ENCODE data around the gene SSH2.

The SSH2 gene

GRCh38 chr17:29719469-29719868 is 210.6 kb downstream of the SSH2 start:
- no peak for TF ChIP-seq CTCF (IDR thresholded peaks at IDR 0.05; ENCODE audit: low read length)
- TF ChIP-seq EZH2 (optimal IDR thresholded peaks at IDR 0.05; ENCODE audit: low read depth, low read length): no peak
- TF ChIP-seq EZH2phosphoT487 (IDR thresholded peaks at IDR 0.05; ENCODE audit: low read length): no peak
- no peaks in the 10 kb centered on the region for H3K9me3 ChIP-seq (replicated peaks; ENCODE audit: insufficient read depth, low read length)
- 0 out of 2 replicates have a peak, but pooled peaks cover 4% of the 10 kb centered on the region for H3K79me2 ChIP-seq (ENCODE audit: low read length)
- no peak overlapping the region for H2AFZ ChIP-seq (ENCODE audit: low read length)
- H3K4me3 ChIP-seq (ENCODE audit: low read length): no peak overlapping the region
- no peak for DNase-seq
- no peak overlapping the region for H3K4me2 ChIP-seq (ENCODE audit: low read depth, low read length)
- no peaks in the 10 kb centered on the region for H3K27me3 ChIP-seq (replicated peaks; ENCODE audit: insufficient read depth, low read length)
- no peaks in the 10 kb centered on the region for H3K36me3 ChIP-seq (replicated peaks; ENCODE audit: insufficient read depth, low read length)
- H3F3A ChIP-seq (ENCODE audit: insufficient read depth, low read length): no peaks in the 10 kb centered on the region
- no peaks in the 10 kb centered on the region for H4K20me1 ChIP-seq (ENCODE audit: insufficient read depth, low read length)
- no peak overlapping the region for H3K9ac ChIP-seq (ENCODE audit: low read length)
- H3K27ac ChIP-seq (ENCODE audit: low read length): no peak overlapping the region
- no peaks in the 10 kb centered on the region for H3K9me2 ChIP-seq (replicated peaks; ENCODE audit: insufficient read depth, low read length)
- H3K4me1 ChIP-seq (ENCODE audit: low read length): peaks cover 12% of the 10 kb centered on the region

- no peak for TF ChIP-seq EZH2phosphoT487 (IDR thresholded peaks at IDR 0.05; ENCODE audit: low read length)
- no peak for TF ChIP-seq CTCF (IDR thresholded peaks at IDR 0.05; ENCODE audit: low read length)
- TF ChIP-seq EZH2 (optimal IDR thresholded peaks at IDR 0.05; ENCODE audit: low read depth, low read length): no peak
- H3K79me2 ChIP-seq (ENCODE audit: low read length): 0 out of 2 replicates have a peak, but pooled peaks cover 4% of the 10 kb centered on the region
- H3K4me3 ChIP-seq (ENCODE audit: low read length): no peak overlapping the region
- no peaks in the 10 kb centered on the region for H4K20me1 ChIP-seq (ENCODE audit: insufficient read depth, low read length)
- no peaks in the 10 kb centered on the region for H3K36me3 ChIP-seq (replicated peaks; ENCODE audit: insufficient read depth, low read length)
- no peak overlapping the region for H2AFZ ChIP-seq (ENCODE audit: low read length)
- no peaks in the 10 kb centered on the region for H3K9me3 ChIP-seq (replicated peaks; ENCODE audit: insufficient read depth, low read length)
- no peak overlapping the region for H3K4me2 ChIP-seq (ENCODE audit: low read depth, low read length)
- no peaks in the 10 kb centered on the region for H3K9me2 ChIP-seq (replicated peaks; ENCODE audit: insufficient read depth, low read length)
- H3K27me3 ChIP-seq (replicated peaks; ENCODE audit: insufficient read depth, low read length): no peaks in the 10 kb centered on the region
- H3K9ac ChIP-seq (ENCODE audit: low read length): no peak overlapping the region
- no peak for DNase-seq
- peaks cover 17% of the 10 kb centered on the region for H3K4me1 ChIP-seq (ENCODE audit: low read length)
- no peak overlapping the region for H3K27ac ChIP-seq (ENCODE audit: low read length)
- peaks cover 4% of the 10 kb centered on the region; the same call in 1 of the 2 replicates for H3F3A ChIP-seq (ENCODE audit: insufficient read depth, low read length)
Measured at GRCh38 chr17:29718446-29719039, 211.5 kb downstream of the SSH2 start.

GRCh38 chr17:29717817-29718216 is 212.2 kb downstream of the SSH2 start:
- H3K9me2 ChIP-seq (replicated peaks; ENCODE audit: insufficient read depth, low read length): no peaks in the 10 kb centered on the region
- no peaks in the 10 kb centered on the region for H3K9me3 ChIP-seq (replicated peaks; ENCODE audit: insufficient read depth, low read length)
- H3K4me3 ChIP-seq (ENCODE audit: low read length): no peak overlapping the region
- no peak for DNase-seq
- H3K4me2 ChIP-seq (ENCODE audit: low read depth, low read length): no peak overlapping the region
- H4K20me1 ChIP-seq (ENCODE audit: insufficient read depth, low read length): no peaks in the 10 kb centered on the region
- H3K36me3 ChIP-seq (replicated peaks; ENCODE audit: insufficient read depth, low read length): no peaks in the 10 kb centered on the region
- no peak overlapping the region for H3K9ac ChIP-seq (ENCODE audit: low read length)
- 0 out of 2 replicates have a peak, but pooled peaks cover 4% of the 10 kb centered on the region for H3K79me2 ChIP-seq (ENCODE audit: low read length)
- TF ChIP-seq CTCF (IDR thresholded peaks at IDR 0.05; ENCODE audit: low read length) (no peak), EZH2 (optimal IDR thresholded peaks at IDR 0.05; ENCODE audit: low read depth, low read length) (no peak), EZH2phosphoT487 (IDR thresholded peaks at IDR 0.05; ENCODE audit: low read length) (no peak)
- no peaks in the 10 kb centered on the region for H3K27me3 ChIP-seq (replicated peaks; ENCODE audit: insufficient read depth, low read length)
- H3K27ac ChIP-seq (ENCODE audit: low read length): no peak overlapping the region
- H3K4me1 ChIP-seq (ENCODE audit: low read length): peaks cover 15% of the 10 kb centered on the region
- H3F3A ChIP-seq (ENCODE audit: insufficient read depth, low read length): peaks cover 4% of the 10 kb centered on the region; the same call in 1 of the 2 replicates
- H2AFZ ChIP-seq (ENCODE audit: low read length): no peak overlapping the region
